Measurements from ENCODE around the gene RGS6. TPM values are rescaled to one million over a fixed set of nuclear protein-coding genes. Genes with fewer than 3 reads are reported as not detected.

Gene RGS6
- total RNA-seq, 1 donor from 2014 or later, result 0.34 TPM

DNA sequence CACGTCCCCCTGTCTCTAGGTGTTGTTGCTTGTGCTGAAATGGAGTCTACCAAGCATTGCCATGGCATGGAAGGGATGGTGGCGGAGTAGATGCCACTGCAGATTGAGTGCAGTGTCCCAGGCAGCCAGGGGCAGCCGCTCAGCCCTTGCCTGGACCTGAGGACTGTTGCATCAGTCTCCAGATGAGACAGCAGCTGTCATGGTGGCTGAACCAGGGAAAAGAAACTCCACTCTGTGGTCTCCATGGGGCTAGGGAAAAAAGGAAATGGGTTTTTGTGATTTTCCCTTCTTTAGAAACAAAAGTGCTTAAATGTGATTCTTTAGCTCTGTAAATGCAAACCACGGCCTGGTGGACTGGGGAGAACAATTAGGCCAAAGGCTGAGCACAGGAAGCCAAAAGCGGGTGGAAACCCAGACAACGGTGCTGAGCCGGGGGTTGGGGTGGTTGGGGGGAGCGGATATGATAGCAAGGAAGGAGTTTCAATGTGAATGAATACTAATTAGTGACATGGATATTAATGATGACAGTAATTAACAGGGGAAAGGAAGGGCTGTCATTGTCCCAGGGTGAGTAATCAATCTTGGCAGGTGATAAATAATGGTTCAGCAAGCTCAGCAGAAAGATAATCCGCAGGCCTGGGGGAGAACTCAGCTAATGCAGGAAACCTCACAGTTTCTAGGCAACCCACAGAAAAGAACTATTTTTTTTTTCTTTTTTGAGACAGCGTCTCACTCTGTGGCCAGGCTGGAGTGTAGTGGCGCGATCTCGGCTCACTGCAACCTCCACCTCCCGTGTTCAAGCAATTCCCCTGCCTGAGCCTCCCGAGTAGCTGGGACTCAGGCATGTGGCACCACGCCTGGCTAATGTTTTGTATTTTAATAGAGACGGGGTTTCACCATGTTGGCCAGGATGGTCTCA lies 519.1 kb downstream of the RGS6 start:
- Histone ChIP-seq H3K27ac (ENCODE audit: low read depth, low read length) (no peak overlapping the region), H2AFZ (ENCODE audit: low read depth, low read length) (peak overlapping the region; percentile 51), H3K9ac (ENCODE audit: low read length) (peak overlapping the region; percentile 15), H3K4me3 (ENCODE audit: insufficient read depth, low read depth, low read length) (no peak overlapping the region), H3K27me3 (ENCODE audit: insufficient read depth, low read length) (no peaks in the 10 kb centered on the region), H4K20me1 (ENCODE audit: insufficient read depth, low read length) (no peaks in the 10 kb centered on the region), H3K36me3 (ENCODE audit: insufficient read depth, low read length) (no peaks in the 10 kb centered on the region), H3K79me2 (ENCODE audit: insufficient read depth, low read length) (no peaks in the 10 kb centered on the region), H3K9me3 (ENCODE audit: insufficient read depth, low read depth, low read length) (no peaks in the 10 kb centered on the region), H3K4me1 (ENCODE audit: insufficient read depth, low read length) (no peaks in the 10 kb centered on the region), H3K4me2 (ENCODE audit: low read length) (peak overlapping the region; percentile 55)
- FAIRE-seq (no peak), DNase-seq (ENCODE audit: low read depth) (peak; percentile 41)
- H3K36me3 Mint-ChIP-seq (ENCODE audit: low read depth, unreplicated experiment), result no peaks in the 10 kb centered on the region
- TF ChIP-seq, protein P1, sequence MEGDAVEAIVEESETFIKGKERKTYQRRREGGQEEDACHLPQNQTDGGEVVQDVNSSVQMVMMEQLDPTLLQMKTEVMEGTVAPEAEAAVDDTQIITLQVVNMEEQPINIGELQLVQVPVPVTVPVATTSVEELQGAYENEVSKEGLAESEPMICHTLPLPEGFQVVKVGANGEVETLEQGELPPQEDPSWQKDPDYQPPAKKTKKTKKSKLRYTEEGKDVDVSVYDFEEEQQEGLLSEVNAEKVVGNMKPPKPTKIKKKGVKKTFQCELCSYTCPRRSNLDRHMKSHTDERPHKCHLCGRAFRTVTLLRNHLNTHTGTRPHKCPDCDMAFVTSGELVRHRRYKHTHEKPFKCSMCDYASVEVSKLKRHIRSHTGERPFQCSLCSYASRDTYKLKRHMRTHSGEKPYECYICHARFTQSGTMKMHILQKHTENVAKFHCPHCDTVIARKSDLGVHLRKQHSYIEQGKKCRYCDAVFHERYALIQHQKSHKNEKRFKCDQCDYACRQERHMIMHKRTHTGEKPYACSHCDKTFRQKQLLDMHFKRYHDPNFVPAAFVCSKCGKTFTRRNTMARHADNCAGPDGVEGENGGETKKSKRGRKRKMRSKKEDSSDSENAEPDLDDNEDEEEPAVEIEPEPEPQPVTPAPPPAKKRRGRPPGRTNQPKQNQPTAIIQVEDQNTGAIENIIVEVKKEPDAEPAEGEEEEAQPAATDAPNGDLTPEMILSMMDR (IDR thresholded peaks at IDR 0.05; ENCODE audit: insufficient read depth, low read depth, low read length), result no peak
- no peak for TF ChIP-seq EZH2 (IDR thresholded peaks at IDR 0.05; ENCODE audit: insufficient read depth, low read length)
- peak overlapping the region; percentile 37 for H3K4me3 Mint-ChIP-seq (ENCODE audit: unreplicated experiment)
- no peaks in the 10 kb centered on the region for H3K9me3 Mint-ChIP-seq (ENCODE audit: unreplicated experiment)
- peaks cover 20% of the 10 kb centered on the region for H3K4me1 Mint-ChIP-seq (ENCODE audit: low read depth, unreplicated experiment)
- peak overlapping the region; percentile 96 for H3K27ac Mint-ChIP-seq (ENCODE audit: unreplicated experiment)
- no peaks in the 10 kb centered on the region for H3K27me3 Mint-ChIP-seq (ENCODE audit: low read depth, unreplicated experiment)

DNA sequence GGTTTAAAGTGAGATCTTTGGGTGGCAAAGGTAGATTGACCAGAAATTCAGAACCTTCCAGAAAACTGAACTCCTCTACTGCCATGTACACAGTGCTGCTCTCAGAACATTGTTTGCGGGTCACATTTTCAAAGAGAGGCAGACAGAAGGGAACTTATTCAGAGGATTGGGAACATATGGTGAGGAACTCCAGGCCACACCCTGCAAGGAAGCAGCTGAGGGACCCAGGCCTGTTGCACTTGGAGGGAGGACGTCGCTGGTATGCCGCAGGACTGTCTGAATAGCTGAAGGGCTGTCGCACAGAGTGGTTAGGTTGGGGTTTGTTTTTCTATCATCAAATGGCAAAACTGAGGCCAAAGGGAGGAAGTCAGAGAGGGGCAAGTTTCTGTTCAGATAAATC lies 520.5 kb downstream of the RGS6 start:
- H3K4me1 ChIP-seq (ENCODE audit: insufficient read depth, low read length), result peaks cover 4% of the 10 kb centered on the region
- Mint-ChIP-seq H3K27me3 (ENCODE audit: low read depth, unreplicated experiment) (no peaks in the 10 kb centered on the region), H3K4me3 (ENCODE audit: unreplicated experiment) (no peak overlapping the region), H3K27ac (ENCODE audit: unreplicated experiment) (no peak overlapping the region), H3K36me3 (ENCODE audit: low read depth, unreplicated experiment) (no peaks in the 10 kb centered on the region), H3K9me3 (ENCODE audit: unreplicated experiment) (no peaks in the 10 kb centered on the region), H3K4me1 (ENCODE audit: low read depth, unreplicated experiment) (peaks cover 26% of the 10 kb centered on the region)
- TF ChIP-seq, protein P1 (IDR thresholded peaks at IDR 0.05; ENCODE audit: insufficient read depth, low read depth, low read length), result no peak
- TF ChIP-seq EZH2 (IDR thresholded peaks at IDR 0.05; ENCODE audit: insufficient read depth, low read length), result no peak
- H3K9ac ChIP-seq (ENCODE audit: low read length), result no peak overlapping the region
- no peak overlapping the region for H2AFZ ChIP-seq (ENCODE audit: low read depth, low read length)
- H3K27me3 ChIP-seq (ENCODE audit: insufficient read depth, low read length), result no peaks in the 10 kb centered on the region
- H3K79me2 ChIP-seq (ENCODE audit: insufficient read depth, low read length), result no peaks in the 10 kb centered on the region
- no peak overlapping the region for H3K27ac ChIP-seq (ENCODE audit: low read depth, low read length)
- DNase-seq (ENCODE audit: low read depth), result no peak
- H3K36me3 ChIP-seq (ENCODE audit: insufficient read depth, low read length), result no peaks in the 10 kb centered on the region
- no peak overlapping the region for H3K4me2 ChIP-seq (ENCODE audit: low read length)
- FAIRE-seq, result no peak
- H4K20me1 ChIP-seq (ENCODE audit: insufficient read depth, low read length), result no peaks in the 10 kb centered on the region
- H3K9me3 ChIP-seq (ENCODE audit: insufficient read depth, low read depth, low read length), result no peaks in the 10 kb centered on the region
- no peak overlapping the region for H3K4me3 ChIP-seq (ENCODE audit: insufficient read depth, low read depth, low read length)

Measured in astrocyte (in vitro differentiated cells and primary cell).